GM21576 (cell line): Measurements from ENCODE around the gene EML5.

ENCODE experiments used
- ATAC-seq: cut with Tn5 transposase; IDR thresholded peaks from one replicate; pipeline ENCODE4 v1.9.1; 2021; ENCODE audit warnings: mild to moderate bottlenecking, moderate library complexity; ENCODE audit not compliant: unreplicated experiment

Gene EML5

GRCh38 chr14:88729159-88729558 lies 63.6 kb downstream of the EML5 start:
- no peak for ATAC-seq

DNA sequence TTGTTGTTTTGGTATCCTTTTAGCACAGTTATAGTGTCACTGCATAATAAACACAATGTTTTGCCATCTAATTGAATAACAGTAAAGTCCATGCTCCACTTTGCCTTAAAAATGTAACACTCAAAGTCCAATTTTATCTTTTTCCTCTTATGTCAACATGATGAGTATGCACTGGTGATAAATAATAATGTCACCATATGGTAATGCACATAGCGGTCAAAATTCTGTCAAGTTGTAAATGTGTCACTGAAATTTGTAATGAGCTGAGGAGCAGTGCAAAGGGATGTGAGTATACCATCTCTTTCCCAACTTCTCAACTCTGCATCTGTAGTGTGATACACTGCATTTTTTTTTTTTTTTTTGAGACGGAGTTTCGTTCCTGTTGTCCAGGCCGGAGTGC lies 65.7 kb downstream of the EML5 start:
- ATAC-seq: no peak

DNA sequence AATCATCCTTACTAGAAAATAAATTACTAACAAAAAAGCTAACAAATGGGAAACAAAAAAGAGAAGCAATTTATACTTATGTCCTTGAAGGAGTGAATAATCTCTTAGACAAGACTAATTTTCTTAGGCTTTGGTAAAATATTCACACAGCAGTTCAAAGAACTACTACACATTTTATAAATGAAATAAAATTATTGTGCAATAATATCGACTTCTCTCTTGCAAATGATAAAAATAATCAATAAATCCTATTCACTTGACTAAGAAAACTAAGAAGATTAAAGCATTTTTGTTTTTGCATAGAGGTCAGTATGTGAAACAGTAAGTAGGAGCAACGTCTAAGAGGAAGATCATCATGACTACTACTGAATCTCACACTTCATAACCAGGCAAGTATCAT lies 82.0 kb downstream of the EML5 start:
- ATAC-seq: no peak

DNA sequence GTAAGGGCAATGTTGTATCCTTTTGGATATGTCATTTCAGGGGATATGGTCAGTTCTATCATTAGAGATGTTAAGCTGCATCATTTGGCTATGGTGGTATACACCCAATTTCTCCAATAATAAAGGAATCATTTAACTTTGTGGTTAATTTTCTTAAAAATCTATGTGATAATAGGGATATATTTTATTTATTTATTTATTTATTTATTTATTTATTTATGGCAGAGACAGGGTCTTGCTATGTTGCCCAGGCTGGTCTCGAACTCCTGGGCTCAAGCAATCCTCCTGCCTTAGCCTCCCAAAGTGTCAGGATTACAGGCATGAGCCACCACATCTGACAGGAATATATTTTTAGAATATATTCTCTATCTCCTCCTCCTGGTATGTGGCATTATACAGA lies 85.7 kb downstream of the EML5 start:
- no peak for ATAC-seq

GRCh38 chr14:88706425-88706824 lies 86.3 kb downstream of the EML5 start:
- no peak for ATAC-seq

DNA sequence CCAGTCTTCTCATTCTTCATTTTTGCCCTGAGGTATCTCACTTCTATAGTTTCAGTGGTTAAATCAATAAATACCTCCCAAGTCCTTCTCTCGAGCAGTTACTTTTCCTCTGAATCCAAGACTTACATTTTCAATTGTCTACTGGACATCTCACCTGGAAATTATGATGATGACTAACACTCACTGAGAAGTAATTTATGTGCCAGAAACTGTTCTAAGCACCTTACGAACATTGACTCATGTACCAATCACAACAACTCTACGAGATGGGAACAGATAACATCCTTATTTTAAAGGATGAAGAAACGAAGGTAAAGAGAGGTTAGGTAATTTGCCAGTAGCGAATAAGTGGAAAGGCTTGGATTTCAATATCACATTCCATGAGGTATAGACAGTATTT lies 94.1 kb downstream of the EML5 start:
- ATAC-seq: no peak

GRCh38 chr14:88695870-88696269 lies 96.9 kb downstream of the EML5 start:
- ATAC-seq: no peak

DNA sequence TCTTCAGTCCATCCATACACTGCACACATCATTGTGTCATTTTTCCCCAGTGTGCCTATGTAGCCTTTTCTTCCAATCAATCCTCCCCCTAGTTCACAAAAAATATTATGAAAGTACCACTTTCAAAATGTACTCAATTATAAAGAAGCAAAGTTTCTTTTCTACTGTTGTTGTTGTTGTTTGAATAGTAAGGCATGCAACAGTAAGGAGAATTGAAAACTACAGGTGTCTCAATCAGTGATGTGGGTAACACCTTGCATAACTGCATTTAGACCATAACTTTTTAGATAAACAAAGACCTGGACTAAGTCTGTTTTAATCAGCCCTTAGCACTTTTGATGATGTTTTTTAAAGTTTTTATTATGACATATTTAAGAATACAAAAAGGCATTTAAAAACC lies 104.4 kb downstream of the EML5 start:
- ATAC-seq: no peak

DNA sequence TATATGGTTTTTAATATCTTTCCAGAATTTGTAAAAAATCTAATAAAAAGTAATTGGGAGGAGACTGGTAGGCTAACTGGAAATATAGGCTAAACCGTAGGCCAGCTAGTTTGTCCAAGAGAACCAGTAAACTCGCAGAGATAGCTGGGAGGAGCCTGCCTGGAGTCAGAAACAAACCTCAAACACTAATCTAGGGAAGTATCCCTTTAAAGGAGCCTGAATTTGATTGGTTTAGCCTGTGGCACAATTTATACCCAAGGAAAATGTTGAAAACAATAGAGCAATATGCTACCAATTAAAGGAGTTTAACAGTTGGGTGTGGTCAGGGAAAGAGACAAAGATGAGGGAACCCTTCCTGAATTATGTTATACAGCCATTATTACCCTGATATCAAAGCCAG lies 109.6 kb downstream of the EML5 start:
- no peak for ATAC-seq

DNA sequence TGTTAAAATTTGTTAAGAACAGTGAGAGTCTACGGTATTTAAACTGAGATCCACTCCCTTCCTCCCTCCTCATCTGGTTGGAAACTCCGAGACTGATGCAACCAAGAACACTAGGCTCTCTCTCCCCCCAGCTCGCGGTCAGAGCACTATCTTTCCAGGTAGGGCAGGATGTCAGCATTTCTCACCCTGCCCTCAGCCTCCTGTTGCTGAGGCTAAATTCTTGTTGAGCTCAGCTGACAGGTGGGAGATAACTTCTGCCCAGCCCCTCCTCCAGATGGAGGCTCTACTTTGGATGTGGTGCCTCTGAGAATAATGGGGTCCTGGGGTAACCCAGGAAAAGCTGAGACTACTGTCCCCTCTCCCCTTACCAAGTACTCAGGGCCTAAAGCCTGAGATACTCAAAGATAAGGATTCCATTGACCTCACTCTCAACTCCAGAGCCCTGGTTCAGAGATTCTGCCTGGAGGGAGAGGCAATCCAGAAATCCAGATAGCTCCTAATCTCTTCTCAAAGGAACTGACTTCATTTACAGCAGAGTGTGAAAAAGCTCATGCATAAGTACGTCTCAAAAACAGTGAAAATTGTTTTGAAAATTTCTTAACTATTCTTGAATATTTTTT lies 110.1 kb downstream of the EML5 start:
- no peak for ATAC-seq

- ATAC-seq: no peak
Observed at GRCh38 chr14:88681755-88682494, 110.8 kb downstream of the EML5 start.

DNA sequence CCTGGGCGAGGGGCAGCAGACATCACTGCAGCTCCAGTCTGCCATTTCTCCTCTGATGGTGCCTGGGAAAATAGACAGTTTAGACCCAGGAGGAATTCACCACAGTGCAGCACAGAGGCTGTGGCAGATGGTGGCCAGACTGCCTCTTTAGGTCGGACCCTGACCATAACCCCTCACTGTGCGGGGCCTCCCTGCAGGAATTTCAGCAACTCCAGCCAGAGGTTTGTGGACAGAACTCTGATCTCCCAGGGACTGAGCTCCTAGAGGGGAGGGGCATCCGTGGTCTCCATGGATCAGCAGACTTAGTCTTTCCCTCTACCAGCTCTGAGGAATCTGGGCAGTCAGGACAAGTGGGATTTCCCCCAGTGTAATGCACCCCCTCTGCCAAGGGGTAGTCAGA lies 123.4 kb downstream of the EML5 start:
- ATAC-seq: no peak

DNA sequence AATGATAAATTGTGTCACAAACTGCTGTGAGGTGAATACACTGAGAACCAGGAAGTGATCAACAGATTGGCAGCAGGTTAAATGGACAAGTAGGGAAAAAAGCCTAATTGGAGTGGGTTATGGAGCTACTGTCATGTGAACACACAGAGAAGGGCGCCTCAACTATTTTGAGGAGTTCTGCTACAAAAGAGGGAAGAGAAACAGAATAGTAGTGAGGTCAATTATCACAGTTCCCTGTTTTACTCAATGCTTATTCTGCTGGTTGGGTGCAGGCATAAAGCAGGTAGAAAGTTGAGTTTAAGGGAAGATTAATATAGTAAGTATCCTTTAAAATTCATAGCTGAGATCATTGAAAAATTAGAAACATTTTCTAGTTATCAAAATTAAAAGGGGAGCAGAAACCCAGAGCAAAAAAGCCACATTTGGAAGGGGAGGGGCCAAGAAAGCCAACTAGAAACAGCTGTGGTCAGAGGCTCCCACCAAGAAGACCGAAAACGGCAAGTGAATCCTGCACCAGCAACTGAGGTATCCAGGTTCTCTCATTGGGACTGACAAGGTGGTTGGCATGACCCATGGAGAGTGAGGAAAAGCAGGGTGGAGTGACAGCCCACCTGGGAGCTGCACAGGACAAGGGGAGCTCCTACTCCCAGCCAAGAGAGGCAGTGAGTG lies 124.2 kb downstream of the EML5 start:
- ATAC-seq: peak; percentile 81

DNA sequence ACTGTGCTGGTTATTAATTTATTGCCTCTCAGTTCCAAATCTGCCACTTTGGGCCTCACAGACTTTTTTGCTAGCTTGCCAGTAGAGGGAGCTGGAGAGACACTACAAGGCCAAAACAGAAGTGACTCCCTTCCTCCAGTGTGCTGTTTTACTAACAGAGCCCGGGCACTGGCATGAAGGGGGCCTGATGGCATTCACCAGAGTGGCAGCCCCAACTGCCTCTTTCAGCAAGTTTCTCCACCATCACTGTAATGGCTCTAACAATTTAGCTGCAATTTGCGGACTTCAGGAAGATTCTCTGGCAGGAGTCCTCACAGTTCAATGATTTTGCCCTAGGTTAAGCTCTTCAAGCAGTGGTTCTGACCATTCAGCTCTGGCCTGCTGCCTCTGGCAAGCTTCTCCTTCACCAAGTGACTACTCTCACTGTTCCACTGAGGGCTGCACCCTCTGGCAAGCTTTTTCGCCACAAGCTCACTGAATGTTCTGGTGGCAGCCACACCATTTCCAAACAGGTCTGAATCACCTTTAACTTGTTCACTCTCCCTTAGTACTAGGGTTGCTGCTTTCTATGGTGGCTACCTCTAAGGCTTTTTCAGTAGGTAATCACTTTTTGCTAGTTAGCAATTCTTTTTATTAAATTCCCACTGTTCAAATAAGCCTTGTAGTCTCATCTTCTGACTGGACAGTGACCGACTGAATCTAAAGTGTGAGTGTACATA lies 125.0 kb downstream of the EML5 start:
- peak; percentile 72 for ATAC-seq

- ATAC-seq: no peak
Observed at GRCh38 chr14:88660056-88660455, 132.7 kb downstream of the EML5 start.

DNA sequence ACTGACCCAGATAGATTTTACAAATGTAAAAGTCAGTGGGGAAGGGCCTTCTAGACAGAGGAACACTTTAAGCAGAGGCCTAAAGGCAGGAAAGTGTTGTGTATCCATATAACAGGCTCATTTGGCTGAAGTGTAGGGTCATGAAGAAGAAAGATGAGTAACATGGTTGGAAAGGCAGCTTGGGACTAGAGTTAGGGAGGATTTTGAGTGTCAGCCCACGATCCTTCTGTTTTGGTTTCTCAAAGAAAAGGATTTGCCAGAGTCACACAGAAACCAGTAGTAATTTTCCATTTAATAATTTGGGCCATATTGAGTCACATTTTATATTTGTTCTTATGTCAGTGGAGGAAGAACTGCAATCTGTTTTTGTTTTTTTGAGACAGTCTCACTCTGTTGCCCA lies 153.5 kb downstream of the EML5 start:
- no peak for ATAC-seq

DNA sequence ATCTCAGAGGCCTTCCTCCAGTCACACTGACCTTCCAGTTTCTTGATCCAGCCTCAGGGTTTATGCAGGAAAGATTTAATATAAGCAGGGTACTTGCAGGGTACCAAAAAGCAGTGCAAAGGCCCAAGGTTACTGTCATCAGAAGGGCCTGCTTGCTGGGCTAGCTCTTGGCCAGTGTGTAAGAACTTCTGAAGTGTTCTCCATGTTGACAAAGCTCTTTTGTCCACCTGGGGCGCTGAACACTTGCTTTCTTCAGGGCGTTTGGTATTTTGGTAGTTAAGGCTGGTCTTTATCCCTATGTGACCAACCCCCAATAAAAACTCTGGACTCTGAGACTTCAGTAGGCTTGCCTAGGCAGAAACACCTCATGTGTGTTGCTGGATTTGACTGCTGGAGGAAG lies 160.2 kb downstream of the EML5 start:
- no peak for ATAC-seq

DNA sequence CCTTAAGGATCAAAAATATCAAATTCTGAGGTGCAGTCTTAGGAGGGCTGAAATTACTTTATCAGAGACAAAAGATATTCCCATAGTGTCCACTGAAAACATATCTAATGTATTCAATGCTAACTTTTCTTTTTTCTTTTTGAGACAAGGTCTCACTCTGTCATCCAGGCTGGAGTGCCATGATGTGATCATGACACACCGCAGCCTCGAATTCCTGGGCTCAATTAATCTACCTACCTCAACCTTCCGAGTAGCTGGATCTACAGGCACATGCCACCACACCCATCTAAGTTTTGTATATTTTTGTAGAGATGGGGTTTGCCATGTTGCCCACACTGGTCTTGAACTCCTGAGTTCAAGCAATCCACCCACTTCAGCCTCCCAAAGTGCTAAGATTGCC lies 161.7 kb downstream of the EML5 start:
- ATAC-seq: no peak

DNA sequence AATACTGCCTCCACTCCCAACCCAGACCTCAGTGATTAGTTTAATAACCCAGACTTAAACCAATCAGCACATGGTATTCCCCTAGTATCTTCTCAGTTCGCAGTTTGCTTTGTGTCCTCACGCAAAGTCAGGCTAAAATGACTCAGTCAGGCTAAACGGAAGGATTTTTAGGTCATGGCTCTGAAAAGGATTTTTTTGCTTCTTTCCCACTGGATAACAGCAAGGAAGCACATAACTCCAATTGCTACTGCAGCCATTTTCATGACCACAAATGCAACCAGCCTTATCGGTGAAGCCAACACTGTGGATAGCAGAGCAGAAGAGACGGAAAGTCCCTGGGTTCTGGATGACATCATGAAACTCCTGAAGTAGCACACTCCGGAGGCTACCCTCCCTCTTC lies 162.2 kb downstream of the EML5 start:
- ATAC-seq: no peak

DNA sequence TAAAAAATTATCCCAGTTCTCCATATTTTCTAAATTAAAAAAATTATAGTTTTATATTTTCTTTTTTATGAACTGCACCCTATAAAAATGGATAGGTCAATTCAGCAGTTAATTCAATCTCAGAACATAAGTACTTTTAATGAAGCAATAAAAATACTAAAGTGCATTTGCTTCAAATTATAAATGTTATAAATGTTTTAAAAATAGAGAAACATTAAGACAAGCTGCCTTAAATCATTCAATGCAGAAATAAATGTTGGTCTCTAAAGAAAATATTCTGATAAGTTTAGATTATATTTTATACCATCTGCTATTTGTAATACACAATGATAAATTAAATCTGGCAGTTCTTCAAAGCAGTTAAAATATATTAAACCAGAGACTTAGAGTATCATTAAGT lies 164.3 kb downstream of the EML5 start:
- no peak for ATAC-seq

DNA sequence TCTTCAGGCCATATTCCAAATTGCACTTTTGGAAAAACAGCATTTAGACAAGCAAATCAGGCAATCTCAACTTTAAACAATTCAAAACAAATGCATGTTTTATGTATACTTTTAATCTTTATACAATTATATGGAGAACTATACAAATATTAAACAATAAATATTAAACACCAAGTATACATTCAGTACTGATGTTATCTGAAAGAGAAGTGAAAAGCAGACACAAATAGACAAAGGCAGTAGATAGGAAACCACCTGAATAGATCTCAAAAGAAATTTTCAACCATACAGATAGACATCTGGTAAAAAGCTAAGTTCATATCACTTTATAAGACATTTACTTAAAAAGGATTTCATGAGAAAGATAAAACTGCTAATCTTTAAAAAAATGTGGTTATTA lies 164.7 kb downstream of the EML5 start:
- ATAC-seq: no peak

DNA sequence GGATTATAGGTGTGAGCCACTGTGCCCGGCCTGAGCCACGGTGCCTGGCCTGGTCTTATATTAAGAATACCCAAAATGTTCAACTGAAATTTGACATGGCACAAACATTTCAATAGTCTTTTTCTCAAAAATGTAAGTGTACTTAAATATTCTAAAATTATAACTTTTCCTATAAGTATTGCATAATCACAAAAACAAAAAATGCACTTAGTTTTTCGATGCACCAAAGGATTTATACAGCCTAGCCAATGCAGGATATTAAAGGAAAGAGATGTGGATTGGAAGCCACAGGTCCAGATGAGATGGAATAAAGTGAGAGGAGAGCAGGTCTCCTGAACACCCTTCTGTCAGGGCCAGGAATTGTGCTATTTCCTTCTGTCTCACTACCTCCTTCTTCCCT lies 167.1 kb downstream of the EML5 start:
- no peak for ATAC-seq
